NT2/D1 (cell line): ENCODE results near the gene NKAIN2.

Source experiments
- DNase-seq: peaks from one replicate; pipeline ENCODE4 v3.0.0-alpha.2; 2011; ENCODE audit warnings: low read depth, low spot score
- H3K27me3 ChIP-seq: 2 replicates; pipeline ENCODE4 v1.6.0; 2011; ENCODE audit warnings: mild to moderate bottlenecking; ENCODE audit not compliant: insufficient read length, insufficient read depth
- H3K36me3 ChIP-seq: 2 replicates; pipeline ENCODE4 v1.6.1; 2011; ENCODE audit warnings: mild to moderate bottlenecking, low read length, mixed read lengths; ENCODE audit not compliant: insufficient read depth, insufficient read length
- H3K4me1 ChIP-seq: 2 replicates; pipeline ENCODE4 v1.5.1; 2011; ENCODE audit not compliant: insufficient read depth, insufficient read length
- H3K4me3 ChIP-seq: 2 replicates; pipeline ENCODE4 v1.5.1; 2011; ENCODE audit warnings: low read depth; ENCODE audit not compliant: insufficient read length
- H3K9ac ChIP-seq: 2 replicates; pipeline ENCODE4 v1.6.0; 2011; ENCODE audit warnings: low read depth; ENCODE audit not compliant: insufficient read length
- H3K9me3 ChIP-seq: 2 replicates; pipeline ENCODE4 v1.5.1; 2011; ENCODE audit warnings: mild to moderate bottlenecking, low read length; ENCODE audit not compliant: insufficient read depth
- SUZ12 ChIP-seq: IDR thresholded peaks from 2 replicates; pipeline ENCODE4 v1.6.1; 2011; ENCODE audit not compliant: insufficient read length, insufficient read depth; ENCODE audit errors: extremely low read depth
- YY1 ChIP-seq: IDR thresholded peaks from 2 replicates; pipeline ENCODE4 v1.6.1; 2011; ENCODE audit not compliant: insufficient read length, insufficient read depth
- ZNF274 ChIP-seq: IDR thresholded peaks from 2 replicates; pipeline ENCODE4 v1.6.1; 2011; ENCODE audit warnings: mild to moderate bottlenecking, low read depth, low read length

NKAIN2 gene

DNA sequence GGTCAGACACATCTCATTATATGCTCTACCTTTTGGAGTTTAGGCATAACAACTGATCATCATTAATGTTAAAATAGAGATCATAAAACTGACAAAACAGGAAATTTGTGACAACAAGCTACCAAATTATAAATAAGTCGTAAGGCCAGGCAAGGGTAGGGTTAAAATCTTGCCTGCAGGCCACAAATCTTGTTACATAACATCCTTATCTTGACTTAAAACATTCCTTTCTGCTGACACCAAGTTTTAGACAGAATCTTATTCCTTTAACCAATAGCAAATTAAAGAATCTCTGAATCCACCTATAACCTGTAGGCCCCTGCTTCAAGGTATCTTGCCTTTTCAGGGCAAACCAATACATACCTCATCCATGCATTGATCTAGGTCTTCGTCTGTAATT lies 32.5 kb upstream of the NKAIN2 start:
- Histone ChIP-seq H3K4me1 (no peaks in the 10 kb centered on the region), H3K4me3 (no peak overlapping the region)
- DNase-seq, result no peak

DNA sequence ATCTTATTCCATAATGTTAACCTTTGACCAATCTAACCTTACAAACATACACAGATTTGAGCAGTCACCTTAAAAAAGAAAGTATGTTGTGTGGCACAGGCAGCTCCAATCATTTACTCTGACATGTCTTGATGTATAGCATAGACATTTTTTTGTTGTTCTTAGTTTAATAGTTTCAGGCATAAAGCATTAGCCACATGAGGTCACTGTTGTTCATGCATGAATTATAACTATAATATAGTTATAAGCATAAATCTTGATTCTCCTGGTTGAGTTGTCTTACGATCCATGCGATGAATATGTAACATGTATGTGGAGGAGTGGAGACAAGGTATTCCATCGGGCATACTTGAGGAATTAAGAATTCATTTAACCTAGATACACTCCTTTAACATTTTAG lies 26.1 kb upstream of the NKAIN2 start:
- Histone ChIP-seq H3K27me3 (no peaks in the 10 kb centered on the region), H3K4me1 (no peaks in the 10 kb centered on the region), H3K4me3 (no peak overlapping the region), H3K9me3 (no peaks in the 10 kb centered on the region), H3K9ac (no peak overlapping the region), H3K36me3 (no peaks in the 10 kb centered on the region)
- no peak for DNase-seq
- TF ChIP-seq SUZ12 (no peak), ZNF274 (no peak), YY1 (no peak)

More for the DNA sequence above, 32.5 kb upstream of the NKAIN2 start:
- no peak overlapping the region for H3K9ac ChIP-seq
- no peaks in the 10 kb centered on the region for H3K27me3 ChIP-seq
- no peak for TF ChIP-seq SUZ12
- TF ChIP-seq ZNF274, result no peak
- TF ChIP-seq YY1, result no peak
- no peaks in the 10 kb centered on the region for H3K9me3 ChIP-seq
- no peaks in the 10 kb centered on the region for H3K36me3 ChIP-seq

DNA sequence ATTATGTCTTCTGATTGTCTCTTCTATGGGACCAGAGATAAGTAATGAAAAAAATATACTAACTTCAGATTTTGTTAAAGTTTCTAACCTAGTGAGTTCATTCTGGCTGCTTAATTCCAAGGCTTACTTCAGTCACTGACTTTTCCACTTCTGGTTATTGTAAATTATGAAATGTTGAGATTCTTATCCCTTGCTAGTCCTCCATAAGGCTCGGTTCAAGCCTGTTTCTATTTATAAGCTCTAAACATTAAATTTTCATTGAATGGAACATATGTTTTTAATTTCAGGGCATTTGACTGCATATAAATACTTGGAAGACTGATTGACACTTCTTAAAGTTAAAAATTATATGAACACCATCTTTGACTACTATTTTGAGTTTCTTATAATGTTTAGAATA lies 23.6 kb upstream of the NKAIN2 start:
- Histone ChIP-seq H3K4me1 (no peaks in the 10 kb centered on the region), H3K9me3 (no peaks in the 10 kb centered on the region), H3K9ac (no peak overlapping the region), H3K36me3 (no peaks in the 10 kb centered on the region), H3K4me3 (no peak overlapping the region), H3K27me3 (no peaks in the 10 kb centered on the region)
- DNase-seq, result no peak
- TF ChIP-seq ZNF274, result no peak
- no peak for TF ChIP-seq YY1
- TF ChIP-seq SUZ12, result no peak

DNA sequence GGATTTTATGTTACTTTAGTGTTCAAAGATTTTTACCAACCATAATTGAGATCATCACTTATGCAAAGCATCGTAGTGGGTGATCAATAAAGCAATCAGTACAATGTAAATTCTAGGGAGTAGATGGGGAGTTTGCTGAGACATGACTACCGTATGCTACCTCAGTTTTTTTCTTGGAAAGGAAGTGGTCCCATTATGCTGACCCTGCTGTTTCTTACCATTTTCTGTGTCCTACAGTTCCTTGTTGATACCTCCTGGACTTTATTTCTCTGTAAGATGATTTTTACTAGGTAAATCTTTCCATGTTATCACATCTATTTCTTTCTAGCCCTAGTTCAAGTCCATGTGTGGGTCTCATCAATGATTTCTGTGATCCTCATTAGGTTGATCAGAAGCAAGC lies 19.3 kb upstream of the NKAIN2 start:
- no peak for DNase-seq
- TF ChIP-seq YY1, result no peak
- no peak for TF ChIP-seq ZNF274
- TF ChIP-seq SUZ12, result no peak
- Histone ChIP-seq H3K4me1 (no peaks in the 10 kb centered on the region), H3K4me3 (no peak overlapping the region), H3K9me3 (no peaks in the 10 kb centered on the region), H3K27me3 (no peaks in the 10 kb centered on the region), H3K36me3 (no peaks in the 10 kb centered on the region), H3K9ac (no peak overlapping the region)

DNA sequence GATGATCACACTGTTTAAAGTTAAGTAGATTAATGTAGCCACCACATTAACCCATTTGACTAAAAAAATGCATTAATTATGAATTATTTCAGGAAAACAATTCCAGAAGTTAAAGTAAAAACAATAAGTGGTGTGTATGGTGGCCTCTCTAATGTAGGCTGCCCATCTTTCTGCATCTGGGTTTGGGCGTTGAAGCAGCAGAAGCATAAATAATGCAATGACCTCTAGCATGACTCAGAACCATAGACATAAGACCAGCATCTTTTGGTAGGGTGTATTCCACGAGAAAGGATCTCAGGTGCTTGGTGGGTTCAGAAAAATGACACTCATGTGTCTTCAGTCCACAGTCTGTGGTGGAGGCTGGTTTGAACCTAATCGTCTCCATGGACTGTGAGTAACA lies 18.6 kb upstream of the NKAIN2 start:
- Histone ChIP-seq H3K9me3 (no peaks in the 10 kb centered on the region), H3K4me1 (no peaks in the 10 kb centered on the region), H3K9ac (no peak overlapping the region), H3K4me3 (no peak overlapping the region), H3K36me3 (no peaks in the 10 kb centered on the region), H3K27me3 (no peaks in the 10 kb centered on the region)
- no peak for DNase-seq
- TF ChIP-seq ZNF274 (no peak), YY1 (no peak), SUZ12 (no peak)

DNA sequence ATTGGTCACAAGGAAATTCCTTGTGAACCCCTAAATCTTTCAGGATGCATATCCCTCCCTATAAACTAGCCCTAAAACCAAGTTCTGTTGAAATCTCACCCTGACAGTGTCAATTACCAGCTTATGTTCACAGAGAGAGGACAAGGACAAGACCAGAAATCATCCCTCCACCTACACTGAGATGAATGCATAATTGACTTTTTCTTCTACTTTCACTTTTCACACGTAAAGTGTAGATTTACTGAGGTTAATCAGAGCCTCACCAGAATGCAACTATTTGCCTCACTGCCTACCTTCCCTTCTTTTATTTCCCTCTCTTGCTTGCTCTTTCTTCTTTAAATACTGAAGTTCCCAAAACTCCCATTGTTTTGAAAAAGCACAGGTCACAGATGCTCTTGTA lies 15.3 kb upstream of the NKAIN2 start:
- DNase-seq, result no peak
- Histone ChIP-seq H3K27me3 (no peaks in the 10 kb centered on the region), H3K9me3 (no peaks in the 10 kb centered on the region), H3K4me3 (no peak overlapping the region), H3K36me3 (no peaks in the 10 kb centered on the region), H3K9ac (no peak overlapping the region), H3K4me1 (no peaks in the 10 kb centered on the region)
- TF ChIP-seq ZNF274, result no peak
- TF ChIP-seq SUZ12, result no peak
- TF ChIP-seq YY1, result no peak

DNA sequence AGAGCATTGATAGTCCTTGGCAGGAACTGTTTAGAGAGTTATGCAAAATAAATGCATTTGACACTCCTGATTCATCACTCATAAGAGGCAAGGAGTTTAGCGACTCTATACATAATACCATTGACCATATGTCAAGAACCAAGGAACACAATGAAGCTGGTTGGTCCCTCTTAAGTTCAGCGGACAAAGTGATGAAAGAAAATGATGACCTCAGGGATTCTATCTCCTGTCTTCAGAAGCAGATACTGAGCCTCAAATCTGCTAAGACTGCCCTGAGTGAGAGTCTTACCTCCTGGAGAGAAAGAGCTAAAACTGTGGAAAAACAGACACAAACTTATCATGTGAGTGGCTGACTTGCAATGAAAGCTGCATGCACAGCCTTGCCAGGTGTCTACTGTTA lies 9.5 kb upstream of the NKAIN2 start:
- Histone ChIP-seq H3K36me3 (no peaks in the 10 kb centered on the region), H3K9ac (no peak overlapping the region), H3K27me3 (no peaks in the 10 kb centered on the region), H3K9me3 (no peaks in the 10 kb centered on the region), H3K4me1 (no peaks in the 10 kb centered on the region), H3K4me3 (no peak overlapping the region)
- no peak for TF ChIP-seq SUZ12
- TF ChIP-seq YY1, result no peak
- no peak for TF ChIP-seq ZNF274
- no peak for DNase-seq

DNA sequence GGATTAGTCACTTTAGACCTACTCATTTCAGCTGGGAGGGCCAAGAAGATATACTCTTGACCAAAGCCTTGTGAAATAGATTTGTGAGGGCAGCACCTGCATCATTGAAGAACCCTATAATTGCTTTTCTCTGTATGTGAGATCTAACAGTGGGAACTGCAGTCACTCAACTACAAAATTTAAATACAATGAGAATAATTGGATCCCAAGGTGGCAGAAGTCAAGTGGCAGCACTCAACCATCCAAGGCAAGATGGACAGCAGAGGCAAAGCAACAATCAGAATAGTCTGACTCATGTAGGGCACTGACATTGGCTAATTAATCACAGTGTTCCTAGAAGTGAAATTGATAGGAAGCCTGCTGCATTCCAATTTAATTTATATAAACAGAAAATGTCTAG lies 8.9 kb upstream of the NKAIN2 start:
- no peaks in the 10 kb centered on the region for H3K4me1 ChIP-seq
- no peaks in the 10 kb centered on the region for H3K36me3 ChIP-seq
- H3K4me3 ChIP-seq, result no peak overlapping the region
- H3K9me3 ChIP-seq, result no peaks in the 10 kb centered on the region
- H3K9ac ChIP-seq, result no peak overlapping the region
- no peak for DNase-seq
- TF ChIP-seq ZNF274, result no peak
- no peak for TF ChIP-seq YY1
- no peak for TF ChIP-seq SUZ12
- H3K27me3 ChIP-seq, result no peaks in the 10 kb centered on the region
